ENCODE data around the gene CD69.

Gene CD69

GRCh38 chr12:9781360-9781759, 20.7 kb upstream of the CD69 start:
- no peak for DNase-seq (ENCODE audit: low read depth in 3 of 3)

GRCh38 chr12:9779209-9779608, 18.5 kb upstream of the CD69 start:
- DNase-seq (ENCODE audit: low read depth in 3 of 3) = no peak

- no peak for DNase-seq (ENCODE audit: low read depth in 3 of 3)
Observed at GRCh38 chr12:9776781-9777180, 16.1 kb upstream of the CD69 start.

GRCh38 chr12:9773216-9773877, 12.6 kb upstream of the CD69 start:
- no peak for DNase-seq (ENCODE audit: low read depth in 3 of 3)

GRCh38 chr12:9763025-9763424, 2.3 kb upstream of the CD69 start:
- no peak for DNase-seq (ENCODE audit: low read depth in 3 of 3)

GRCh38 chr12:9762369-9762768, 1.7 kb upstream of the CD69 start:
- no peak for DNase-seq (ENCODE audit: low read depth in 3 of 3)

- DNase-seq (ENCODE audit: low read depth in 3 of 3) = no peak
Observed at GRCh38 chr12:9761419-9761781, 699 bp upstream of the CD69 start.

- no peak for DNase-seq (ENCODE audit: low read depth in 3 of 3)
Observed at GRCh38 chr12:9760120-9760519, 581 bp downstream of the CD69 start.

- DNase-seq (ENCODE audit: low read depth in 3 of 3) = no peak
Observed at GRCh38 chr12:9759694-9760093, 1.0 kb downstream of the CD69 start.

GRCh38 chr12:9758119-9758518, 2.6 kb downstream of the CD69 start:
- no peak for DNase-seq (ENCODE audit: low read depth in 3 of 3)

- no peak for DNase-seq (ENCODE audit: low read depth in 3 of 3)
Observed at GRCh38 chr12:9757433-9758025, 3.2 kb downstream of the CD69 start.

GRCh38 chr12:9756706-9757105, 4.0 kb downstream of the CD69 start:
- DNase-seq (ENCODE audit: low read depth in 3 of 3) = no peak

GRCh38 chr12:9756170-9756569, 4.5 kb downstream of the CD69 start:
- DNase-seq (ENCODE audit: low read depth in 3 of 3) = no peak

GRCh38 chr12:9755567-9755966, 5.1 kb downstream of the CD69 start:
- no peak for DNase-seq (ENCODE audit: low read depth in 3 of 3)

- DNase-seq (ENCODE audit: low read depth in 3 of 3) = no peak
Observed at GRCh38 chr12:9755035-9755434, 5.7 kb downstream of the CD69 start.

- no peak for DNase-seq (ENCODE audit: low read depth in 3 of 3)
Observed at GRCh38 chr12:9754099-9754927, 6.4 kb downstream of the CD69 start.

GRCh38 chr12:9753498-9753897, 7.2 kb downstream of the CD69 start:
- no peak for DNase-seq (ENCODE audit: low read depth in 3 of 3)

- no peak for DNase-seq (ENCODE audit: low read depth in 3 of 3)
Observed at GRCh38 chr12:9753073-9753472, 7.6 kb downstream of the CD69 start.

GRCh38 chr12:9752145-9752933, 8.4 kb downstream of the CD69 start:
- DNase-seq (ENCODE audit: low read depth in 3 of 3) = no peak

- peak in 1 of 3 donors; percentile 53 for DNase-seq (ENCODE audit: low read depth in 3 of 3)
Observed at GRCh38 chr12:9751204-9752144, 9.2 kb downstream of the CD69 start.

Measured in stimulated activated CD4-positive, alpha-beta T cell treated with anti-CD3 and anti-CD28 coated beads, TNF-alpha, amount 100 ng/mL, for 48 hours (primary cell).